MCF 10A (cell line): ENCODE measurements around the gene POLN. TPM values are rescaled to one million over a fixed set of nuclear protein-coding genes. Genes with fewer than 3 reads are reported as not detected.
A peak's percentile ranks its signal among the peaks of the same experiment; 100 is the strongest.

Experiments used
- BruUV-seq: library from RNA; stranded (reverse); fragments of 400-500 nt; replicated peaks from 2 replicates; lab custom pipeline; 2021; lab: Mats Ljungman, UMichigan
- CTCF ChIA-PET: fragments of 300-600 bp; sonication (Branson Sonifier 250); formaldehyde crosslinking; extraction: SDS; loops from one replicate; lab custom pipeline; 2021; ENCODE audit warnings: antibody characterized with exemption, inconsistent platforms; lab: Yijun Ruan, JAX
- POLR2A ChIA-PET: fragments of 300-600, 350-650 bp; sonication (Branson Sonifier 250); formaldehyde crosslinking; extraction: SDS; loops from one replicate; lab custom pipeline; 2020; ENCODE audit warnings: antibody characterized with exemption, inconsistent platforms; lab: Yijun Ruan, JAX
- DNase-seq: peaks from one replicate; pipeline ENCODE4 v3.0.0-alpha.2; 2018; ENCODE audit not compliant: unreplicated experiment
- H3K27ac Mint-ChIP-seq: one replicate; pipeline ENCODE4 v1.8.0; 2022; ENCODE audit warnings: mild to moderate bottlenecking, low read depth, mixed read lengths; ENCODE audit not compliant: unreplicated experiment
- H3K27me3 Mint-ChIP-seq: one replicate; pipeline ENCODE4 v1.8.0; 2022; ENCODE audit warnings: mixed read lengths; ENCODE audit not compliant: insufficient read depth, unreplicated experiment
- H3K36me3 Mint-ChIP-seq: one replicate; pipeline ENCODE4 v1.8.0; 2022; ENCODE audit warnings: mild to moderate bottlenecking, moderate library complexity, mixed read lengths; ENCODE audit not compliant: insufficient read depth, unreplicated experiment
- H3K4me1 Mint-ChIP-seq: one replicate; pipeline ENCODE4 v1.8.0; 2022; ENCODE audit warnings: mixed read lengths; ENCODE audit not compliant: insufficient read depth, unreplicated experiment
- H3K4me3 Mint-ChIP-seq: one replicate; pipeline ENCODE4 v1.8.0; 2022; ENCODE audit warnings: mild to moderate bottlenecking, moderate library complexity, mixed read lengths; ENCODE audit not compliant: unreplicated experiment
- H3K9me3 Mint-ChIP-seq: one replicate; pipeline ENCODE4 v1.8.0; 2022; ENCODE audit warnings: mixed read lengths; ENCODE audit not compliant: unreplicated experiment
- CTCF ChIP-seq: fragments of 200-600 bp; IDR thresholded peaks from one replicate; pipeline ENCODE4 v1.8.0; 2022; ENCODE audit warnings: antibody characterized with exemption, mild to moderate bottlenecking; ENCODE audit not compliant: unreplicated experiment
- intact Hi-C: fragments of 100-400 bp; cut with micrococcal nuclease; formaldehyde crosslinking; loops from 2 replicates; pipeline ENCODE4 v1.14.1; 2022
- total RNA-seq: library from RNA; stranded (reverse); gene quantifications from 2 replicates; pipeline ENCODE4 v1.2.3, GENCODE V29; 2022

The POLN gene
- total RNA-seq, 1 experiment from 2014 or later = 3.1 TPM

GRCh38 chr4:2258091-2259035 is 16.4 kb upstream of the POLN start:
- Mint-ChIP-seq H3K4me3 (peak overlapping the region; percentile 56), H3K27me3 (no peaks in the 10 kb centered on the region), H3K36me3 (peaks cover 17% of the 10 kb centered on the region), H3K9me3 (no peaks in the 10 kb centered on the region), H3K27ac (peak overlapping the region; percentile 32), H3K4me1 (peaks cover 11% of the 10 kb centered on the region)
- intact Hi-C loops = no loop called here
- ChIA-PET CTCF (interaction anchor here (0.6 to 0.7 kb wide), 2 partner anchors 122 to 209 kb away, joined by 3 read pairs; no protein-coding TSS in a partner anchor), POLR2A (interaction anchor here (2.3 kb wide), 1 partner anchor 16 kb away, joined by 7 read pairs; the partner anchor contains the start of genes HAUS3 and POLN)
- no peak for DNase-seq
- no peak for TF ChIP-seq CTCF
- no TSS peak for BruUV-seq

- intact Hi-C loops = no loop called here
- H3K27me3 Mint-ChIP-seq = no peaks in the 10 kb centered on the region
- CTCF ChIA-PET = interaction anchor here (0.7 kb wide), 1 partner anchor 210 kb away, joined by 3 read pairs; no protein-coding TSS in a partner anchor
- H3K4me1 Mint-ChIP-seq = peaks cover 11% of the 10 kb centered on the region
- no peak for TF ChIP-seq CTCF
- POLR2A ChIA-PET = interaction anchor here (2.3 kb wide), 1 partner anchor 15 kb away, joined by 7 read pairs; the partner anchor contains the start of genes HAUS3 and POLN
- no peaks in the 10 kb centered on the region for H3K9me3 Mint-ChIP-seq
- peak overlapping the region; percentile 32 for H3K27ac Mint-ChIP-seq
- peak overlapping the region; percentile 56 for H3K4me3 Mint-ChIP-seq
- no peak for DNase-seq
- peaks cover 24% of the 10 kb centered on the region for H3K36me3 Mint-ChIP-seq
- no TSS peak for BruUV-seq
Measured at GRCh38 chr4:2257361-2258081, 15.6 kb upstream of the POLN start.

- POLR2A ChIA-PET = no interaction called here
- intact Hi-C loops = no loop called here
- Mint-ChIP-seq H3K9me3 (no peaks in the 10 kb centered on the region), H3K27me3 (no peaks in the 10 kb centered on the region), H3K4me3 (peak overlapping the region; percentile 56), H3K36me3 (peaks cover 32% of the 10 kb centered on the region), H3K4me1 (peaks cover 11% of the 10 kb centered on the region), H3K27ac (peak overlapping the region; percentile 32)
- TF ChIP-seq CTCF = no peak
- CTCF ChIA-PET = interaction anchor here (0.6 kb wide), 1 partner anchor 354 kb away, joined by 3 read pairs; no protein-coding TSS in a partner anchor
- peak; percentile 64 for DNase-seq
- no TSS peak for BruUV-seq
Measured at GRCh38 chr4:2256781-2257191, 14.9 kb upstream of the POLN start.
